Measurements from ENCODE around the gene ROCK2. TPM values are rescaled to one million over a fixed set of nuclear protein-coding genes. Genes with fewer than 3 reads are reported as not detected.

ROCK2 gene
- total and polyA plus RNA-seq, 2 of the 13 experiments (the other 11 are each of a cell fraction or from before 2014, with no cell fraction given), result 38.1 to 119 TPM

GRCh38 chr2:11365096-11365879, 20.9 kb upstream of the ROCK2 start (continued):
- TF ChIP-seq THAP9 (CRISPR knock-in tag; IDR thresholded peaks at IDR 0.05; ENCODE audit: borderline replicate concordance), result no peak; the same call in 1 of the 2 replicates
- peak; percentile 74; the same call in 1 of the 2 replicates for TF ChIP-seq ZSCAN25 (CRISPR knock-in tag; IDR thresholded peaks at IDR 0.05)
- TF ChIP-seq ZBTB1 (CRISPR knock-in tag; IDR thresholded peaks at IDR 0.05; ENCODE audit: borderline replicate concordance), result no peak
- TF ChIP-seq ZNF589 (CRISPR knock-in tag; conservative IDR thresholded peaks at IDR 0.05), result no peak
- peak; percentile 31; the same call in 1 of the 2 replicates for TF ChIP-seq JUND (CRISPR knock-in tag; IDR thresholded peaks at IDR 0.05)
- TF ChIP-seq ZBTB7B (CRISPR knock-in tag; IDR thresholded peaks at IDR 0.05), result peak; percentile 78; the same call in 1 of the 2 replicates
- TF ChIP-seq CENPBD1 (CRISPR knock-in tag; IDR thresholded peaks at IDR 0.05; ENCODE audit: borderline replicate concordance, low read depth), result no peak
- TF ChIP-seq RCOR2 (CRISPR knock-in tag; IDR thresholded peaks at IDR 0.05), result peak; percentile 89; the same call in 1 of the 2 replicates
- TF ChIP-seq THRA (CRISPR knock-in tag; IDR thresholded peaks at IDR 0.05; ENCODE audit: borderline replicate concordance), result peak; percentile 98
- TF ChIP-seq ZNF777 (CRISPR knock-in tag; IDR thresholded peaks at IDR 0.05), result no peak; the same call in 1 of the 2 replicates
- TF ChIP-seq TBX2 (CRISPR knock-in tag; IDR thresholded peaks at IDR 0.05; ENCODE audit: borderline replicate concordance), result peak; percentile 78; the same call in 1 of the 2 replicates
- 0 out of 2 replicates have a peak, but pooled peaks have one; percentile 31 for TF ChIP-seq ZNF343 (CRISPR knock-in tag; IDR thresholded peaks at IDR 0.05)
- TF ChIP-seq TGIF2 (CRISPR knock-in tag; IDR thresholded peaks at IDR 0.05), result peak; percentile 78; the same call in 1 of the 2 replicates
- TF ChIP-seq FOXC1 (CRISPR knock-in tag; IDR thresholded peaks at IDR 0.05; ENCODE audit: borderline replicate concordance), result no peak
- no peak for TF ChIP-seq ETS1 (CRISPR knock-in tag; IDR thresholded peaks at IDR 0.05)
- peak; percentile 71 for TF ChIP-seq NR2F6 (IDR thresholded peaks at IDR 0.05)
- TF ChIP-seq NR2F6 (CRISPR knock-in tag; IDR thresholded peaks at IDR 0.05), result peak; percentile 79
- TF ChIP-seq MXD1 (CRISPR knock-in tag; IDR thresholded peaks at IDR 0.05), result no peak
- peak; percentile 93; the same call in 1 of the 2 replicates for TF ChIP-seq ZNF724P (CRISPR knock-in tag; IDR thresholded peaks at IDR 0.05; ENCODE audit: borderline replicate concordance)
- TF ChIP-seq STAG1 (CRISPR knock-in tag; IDR thresholded peaks at IDR 0.05), result no peak; the same call in 1 of the 2 replicates
- TF ChIP-seq TBP (CRISPR knock-in tag; IDR thresholded peaks at IDR 0.05), result no peak
- peak; percentile 86 for TF ChIP-seq ZNF274 (CRISPR knock-in tag; IDR thresholded peaks at IDR 0.05)
- TF ChIP-seq JARID2 (CRISPR knock-in tag; IDR thresholded peaks at IDR 0.05; ENCODE audit: insufficient replicate concordance), result no peak
- no peak for TF ChIP-seq CREB1 (IDR thresholded peaks at IDR 0.05)
- 0 out of 2 replicates have a peak, but pooled peaks have one; percentile 12 for TF ChIP-seq CREB1 (CRISPR knock-in tag; IDR thresholded peaks at IDR 0.05)

All from HepG2 (cell line).